Mesenchymal stem cell (in vitro differentiated cells and primary cell): ENCODE measurements around the gene STS.
"Not testable (repeated sequence)": the region's sequence is repeated elsewhere in the genome, so short reads cannot be mapped to it uniquely, and the experiment has no call there.

Experiments used
- DNase-seq: peaks from one replicate; pipeline ENCODE4 v3.0.0-alpha.2; 2013
- H2AFZ ChIP-seq: one replicate; pipeline ENCODE4 v1.6.1; 2013; ENCODE audit warnings: low read depth, mild to moderate bottlenecking, control low read depth, inconsistent platforms, low read length, moderate library complexity
- H2AK5ac ChIP-seq: 2 replicates; pipeline ENCODE4 v1.6.1; 2013; ENCODE audit warnings: low read length, moderate library complexity, mild to moderate bottlenecking, inconsistent platforms; ENCODE audit not compliant: severe bottlenecking
- H2BK120ac ChIP-seq: one replicate; pipeline ENCODE4 v1.6.1; 2013; ENCODE audit warnings: low read depth, mild to moderate bottlenecking, inconsistent platforms, low read length, moderate library complexity
- H2BK12ac ChIP-seq, 2 experiments: one replicate each; pipeline ENCODE4 v1.6.1; 2013; ENCODE audit warnings: inconsistent platforms in 2 of 2, low read length in 2 of 2, mild to moderate bottlenecking in 2 of 2, moderate library complexity in 2 of 2, control low read depth in 1 of 2
- H2BK15ac ChIP-seq: one replicate; pipeline ENCODE4 v1.6.1; 2013; ENCODE audit warnings: mild to moderate bottlenecking, low read depth, inconsistent platforms; ENCODE audit not compliant: poor library complexity, severe bottlenecking
- H2BK5ac ChIP-seq: 2 replicates; pipeline ENCODE4 v1.6.1; 2013; ENCODE audit warnings: low read depth, mild to moderate bottlenecking, low read length, control low read depth, inconsistent platforms; ENCODE audit not compliant: poor library complexity, severe bottlenecking
- H3K14ac ChIP-seq, 2 experiments: one replicate each; pipeline ENCODE4 v1.6.1; 2013; ENCODE audit warnings: inconsistent platforms in 2 of 2, low read length in 2 of 2, control low read depth in 1 of 2, mild to moderate bottlenecking in 1 of 2, moderate library complexity in 1 of 2
- H3K18ac ChIP-seq, 2 experiments: one replicate each; pipeline ENCODE4 v1.6.1; 2013; ENCODE audit warnings: inconsistent platforms in 2 of 2, low read length in 2 of 2, control low read depth in 1 of 2, low read depth in 1 of 2, mild to moderate bottlenecking in 1 of 2
- H3K23ac ChIP-seq, 2 experiments: one replicate each; pipeline ENCODE4 v1.6.1; 2013; ENCODE audit warnings: inconsistent platforms in 2 of 2, low read length in 2 of 2, mild to moderate bottlenecking in 2 of 2, moderate library complexity in 2 of 2, control low read depth in 1 of 2
- H3K27ac ChIP-seq: 2 replicates; pipeline ENCODE4 v1.5.1; 2013; ENCODE audit warnings: mild to moderate bottlenecking, moderate library complexity, low read length, control low read depth, inconsistent platforms; ENCODE audit not compliant: poor library complexity, severe bottlenecking
- H3K27me3 ChIP-seq, 2 experiments: 2 replicates each; pipeline versions ENCODE4 v1.6.1 to v1.7.0; 2013; ENCODE audit warnings: low read length in 2 of 2, mild to moderate bottlenecking in 2 of 2, moderate library complexity in 2 of 2, control low read depth in 1 of 2, inconsistent platforms in 1 of 2; ENCODE audit not compliant: control insufficient read depth in 1 of 2, insufficient read depth in 1 of 2
- H3K36me3 ChIP-seq, 2 experiments: 2 replicates each; pipeline versions ENCODE4 v1.6.1 to v1.7.0; 2013; ENCODE audit warnings: low read length in 2 of 2, control low read depth in 1 of 2, inconsistent platforms in 1 of 2, low read depth in 1 of 2, mild to moderate bottlenecking in 1 of 2; ENCODE audit not compliant: insufficient read depth in 2 of 2, control insufficient read depth in 1 of 2
- H3K4ac ChIP-seq, 2 experiments: one replicate each; pipeline ENCODE4 v1.6.1; 2013; ENCODE audit warnings: inconsistent platforms in 2 of 2, low read length in 2 of 2, mild to moderate bottlenecking in 2 of 2, moderate library complexity in 2 of 2, control low read depth in 1 of 2, low read depth in 1 of 2
- H3K4me1 ChIP-seq: 2 replicates; pipeline ENCODE4 v1.6.1; 2013; ENCODE audit warnings: low read depth, low read length, control low read depth; ENCODE audit not compliant: control insufficient read depth, insufficient read depth
- H3K4me2 ChIP-seq: 2 replicates; pipeline ENCODE4 v1.6.1; 2013; ENCODE audit warnings: low read length, mild to moderate bottlenecking, inconsistent platforms; ENCODE audit not compliant: poor library complexity, severe bottlenecking
- H3K4me3 ChIP-seq, 2 experiments: 2 replicates each; pipeline versions ENCODE4 v1.5.1 to v1.7.0; 2013; ENCODE audit warnings: low read length in 2 of 2, mild to moderate bottlenecking in 2 of 2, control low read depth in 1 of 2, low read depth in 1 of 2; ENCODE audit not compliant: insufficient read depth in 1 of 2
- H3K79me1 ChIP-seq: replicated peaks from 2 replicates; pipeline ENCODE4 v1.6.1; 2013; ENCODE audit warnings: mild to moderate bottlenecking, control low read depth, low read length, inconsistent platforms; ENCODE audit not compliant: poor library complexity, severe bottlenecking
- H3K9ac ChIP-seq: 2 replicates; pipeline ENCODE4 v1.7.0; 2013; ENCODE audit warnings: mild to moderate bottlenecking, low read length, moderate library complexity
- H3K9me3 ChIP-seq: 2 replicates; pipeline ENCODE4 v1.7.0; 2013; ENCODE audit warnings: mild to moderate bottlenecking, low read length; ENCODE audit not compliant: control insufficient read depth
- H4K8ac ChIP-seq: one replicate; pipeline ENCODE4 v1.6.1; 2013; ENCODE audit warnings: inconsistent platforms, mild to moderate bottlenecking, low read length, moderate library complexity
- H4K91ac ChIP-seq: one replicate; pipeline ENCODE4 v1.6.1; 2013; ENCODE audit warnings: mild to moderate bottlenecking, low read length, inconsistent platforms
- WGBS: methylation state at CpG from one replicate; pipeline ENCODE4 v1.1.7; 2013; ENCODE audit warnings: mixed read lengths; 5-methylcytosine and 5-hydroxymethylcytosine counted together

The STS gene

DNA sequence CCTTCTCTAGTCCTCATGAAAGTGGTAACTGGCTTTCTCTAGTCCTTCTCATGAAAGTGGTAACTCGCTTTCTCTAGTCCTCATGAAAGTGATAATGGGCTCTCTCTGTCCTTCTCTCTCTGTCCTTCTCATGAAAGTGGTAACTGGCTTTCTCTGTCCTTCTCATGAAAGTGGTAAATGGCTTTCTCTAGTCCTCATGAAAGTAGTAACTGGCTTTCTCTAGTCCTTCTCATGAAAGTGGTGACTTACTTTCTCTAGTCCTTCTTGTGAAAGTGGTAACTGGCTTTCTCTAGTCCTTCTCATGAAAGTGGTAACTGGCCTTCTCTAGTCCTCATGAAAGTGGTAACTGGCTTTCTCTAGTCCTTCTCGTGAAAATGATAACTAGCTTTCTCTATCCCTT, 31.3 kb downstream of the STS start:
- not testable (repeated sequence) for H2BK12ac ChIP-seq, DNase-seq, H2BK120ac ChIP-seq, H3K4me2 ChIP-seq, H2BK5ac ChIP-seq, H3K23ac ChIP-seq, H3K14ac ChIP-seq, H2AFZ ChIP-seq, H3K27me3 ChIP-seq, H3K9me3 ChIP-seq, H3K18ac ChIP-seq, H3K9ac ChIP-seq, H2AK5ac ChIP-seq, H3K27ac ChIP-seq, H3K79me1 ChIP-seq, H3K4me1 ChIP-seq, H3K36me3 ChIP-seq, H3K4ac ChIP-seq, H4K8ac ChIP-seq, H3K4me3 ChIP-seq, H2BK15ac ChIP-seq, H4K91ac ChIP-seq
- 80% methylated on average over 1 of the region's 2 CpGs for WGBS

DNA sequence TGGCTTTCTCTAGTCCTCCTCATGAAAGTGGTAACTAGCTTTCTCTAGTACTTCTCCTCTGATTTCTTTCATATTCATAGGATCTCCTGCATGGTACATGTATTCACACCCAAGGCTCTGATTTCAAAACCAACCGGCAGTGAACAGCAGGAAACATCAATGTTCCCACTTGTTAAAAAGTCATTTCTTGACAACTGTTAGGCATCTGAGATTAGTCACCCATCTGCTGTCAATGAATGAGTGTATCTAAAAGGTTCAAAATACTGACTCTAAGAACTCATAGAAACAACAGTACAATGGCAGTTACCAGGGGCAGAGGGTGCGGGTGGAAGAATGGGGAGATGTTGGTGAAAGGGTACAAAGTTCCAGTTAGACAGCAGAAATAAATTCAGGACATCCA, 31.9 kb downstream of the STS start:
- no peak overlapping the region for H2AFZ ChIP-seq
- no peaks in the 10 kb centered on the region for H3K9me3 ChIP-seq
- no peak for DNase-seq
- no peak overlapping the region for H2AK5ac ChIP-seq
- no peak overlapping the region for H2BK120ac ChIP-seq
- H3K4me2 ChIP-seq, result no peak overlapping the region
- H2BK5ac ChIP-seq, result no peak overlapping the region
- no peak overlapping the region for H4K91ac ChIP-seq
- H4K8ac ChIP-seq, result no peak overlapping the region
- H3K4ac ChIP-seq, result no peak overlapping the region
- no peak overlapping the region for H3K27ac ChIP-seq
- no peak overlapping the region for H2BK15ac ChIP-seq
- no peak overlapping the region for H3K23ac ChIP-seq
- no peaks in the 10 kb centered on the region for H3K4me1 ChIP-seq
- H3K36me3 ChIP-seq, result no peaks in the 10 kb centered on the region
- 100% methylated on average over 1 of the region's 2 CpGs for WGBS
- H3K4me3 ChIP-seq, result no peak overlapping the region
- no peaks in the 10 kb centered on the region for H3K79me1 ChIP-seq
- no peak overlapping the region for H2BK12ac ChIP-seq
- H3K27me3 ChIP-seq, result no peaks in the 10 kb centered on the region
- H3K9ac ChIP-seq, result no peak overlapping the region
- no peak overlapping the region for H3K14ac ChIP-seq
- no peak overlapping the region for H3K18ac ChIP-seq

DNA sequence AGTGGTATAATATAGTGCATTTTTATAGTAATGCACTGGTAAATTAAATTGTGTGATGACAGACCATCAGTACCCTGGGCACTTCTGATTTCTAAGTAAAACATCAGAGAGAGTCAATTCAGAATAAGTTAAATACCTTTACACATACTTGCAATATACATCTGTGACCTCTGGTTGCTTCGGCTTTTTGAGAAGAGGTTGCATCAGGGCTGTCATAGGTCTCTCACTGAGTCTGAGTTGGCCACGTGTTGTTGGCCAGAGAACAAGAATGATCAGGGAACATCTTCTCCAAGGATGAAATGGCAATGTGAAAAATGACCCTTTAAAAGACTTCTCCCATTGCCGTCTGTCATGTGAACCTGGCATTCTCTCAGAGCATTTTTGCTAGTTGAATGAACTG, 37.3 kb downstream of the STS start:
- H4K91ac ChIP-seq, result no peak overlapping the region
- no peak for DNase-seq
- H4K8ac ChIP-seq, result no peak overlapping the region
- H3K9ac ChIP-seq, result no peak overlapping the region
- no peaks in the 10 kb centered on the region for H3K36me3 ChIP-seq
- no peak overlapping the region for H3K14ac ChIP-seq
- H3K4me3 ChIP-seq, result no peak overlapping the region
- H2BK120ac ChIP-seq, result no peak overlapping the region
- H3K27ac ChIP-seq, result no peak overlapping the region
- no peak overlapping the region for H2BK5ac ChIP-seq
- H3K4me1 ChIP-seq, result no peaks in the 10 kb centered on the region
- no peak overlapping the region for H2AFZ ChIP-seq
- no peak overlapping the region for H2BK15ac ChIP-seq
- no peak overlapping the region for H3K4me2 ChIP-seq
- H3K23ac ChIP-seq, result no peak overlapping the region
- 100% methylated on average over 3 of the region's 3 CpGs for WGBS
- no peak overlapping the region for H3K4ac ChIP-seq
- no peak overlapping the region for H2BK12ac ChIP-seq
- H3K18ac ChIP-seq, result no peak overlapping the region
- no peaks in the 10 kb centered on the region for H3K79me1 ChIP-seq
- H2AK5ac ChIP-seq, result no peak overlapping the region
- no peaks in the 10 kb centered on the region for H3K9me3 ChIP-seq
- no peaks in the 10 kb centered on the region for H3K27me3 ChIP-seq

DNA sequence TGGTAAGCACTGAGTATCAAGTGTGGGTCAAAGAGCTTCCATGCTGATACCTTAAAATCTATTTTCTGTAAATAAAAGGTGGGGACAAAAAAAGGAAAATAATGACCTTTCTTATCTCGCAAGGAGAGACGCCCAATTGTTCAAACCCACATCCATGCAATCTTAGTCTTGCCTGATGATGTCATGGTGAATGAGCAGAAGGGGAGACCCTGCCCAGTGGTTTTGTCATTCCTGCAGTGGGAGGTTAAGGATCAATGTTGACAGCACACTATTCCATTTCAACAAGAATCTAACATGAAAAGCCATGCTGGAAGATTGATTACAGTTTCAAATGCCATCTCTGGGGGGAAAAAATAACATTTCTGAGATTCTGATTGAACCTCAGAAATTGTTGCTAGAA, 41.2 kb downstream of the STS start:
- Histone ChIP-seq H2AFZ (no peak overlapping the region), H3K18ac (no peak overlapping the region), H3K23ac (no peak overlapping the region), H3K4me2 (no peak overlapping the region), H3K4ac (no peak overlapping the region), H2BK120ac (no peak overlapping the region), H3K79me1 (no peaks in the 10 kb centered on the region), H3K14ac (no peak overlapping the region), H2BK15ac (no peak overlapping the region), H4K8ac (no peak overlapping the region), H2BK5ac (no peak overlapping the region), H3K36me3 (no peaks in the 10 kb centered on the region), H3K27ac (no peak overlapping the region), H4K91ac (no peak overlapping the region), H3K9ac (no peak overlapping the region), H3K9me3 (no peaks in the 10 kb centered on the region), H3K27me3 (no peaks in the 10 kb centered on the region), H3K4me1 (no peaks in the 10 kb centered on the region), H3K4me3 (no peak overlapping the region), H2AK5ac (no peak overlapping the region), H2BK12ac (no peak overlapping the region)
- WGBS, result 100% methylated on average over 1 of the region's 2 CpGs
- no peak for DNase-seq
